GM19099 (cell line): Measurements from ENCODE around the gene CST6.

Experiments used
- POLR2A ChIP-seq: IDR thresholded peaks from 3 replicates; pipeline ENCODE4 v1.6.1; 2011; ENCODE audit warnings: low read depth; ENCODE audit not compliant: insufficient read length; ENCODE audit errors: extremely low read depth

The CST6 gene

DNA sequence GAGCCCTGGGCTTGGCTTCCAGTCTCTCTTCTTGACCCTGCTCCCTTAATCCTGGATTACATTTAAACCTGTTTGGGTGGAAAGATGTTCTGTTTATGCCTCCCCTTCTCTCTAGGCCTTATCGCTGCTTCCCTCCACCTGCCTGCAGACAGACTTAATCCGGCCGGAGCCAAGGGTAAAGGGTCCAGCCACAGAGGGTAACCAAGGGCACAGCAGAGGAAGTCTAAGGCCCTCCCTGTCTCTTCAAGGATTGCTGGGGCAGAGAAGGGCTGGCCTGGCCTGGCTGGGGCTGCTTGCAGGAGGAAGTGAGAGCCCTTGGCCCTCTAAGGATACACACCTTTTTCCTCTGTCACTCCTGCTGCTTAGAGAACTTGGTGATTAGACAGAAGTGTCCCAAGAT is 35.1 kb downstream of the CST6 start:
- TF ChIP-seq POLR2A, result no peak

DNA sequence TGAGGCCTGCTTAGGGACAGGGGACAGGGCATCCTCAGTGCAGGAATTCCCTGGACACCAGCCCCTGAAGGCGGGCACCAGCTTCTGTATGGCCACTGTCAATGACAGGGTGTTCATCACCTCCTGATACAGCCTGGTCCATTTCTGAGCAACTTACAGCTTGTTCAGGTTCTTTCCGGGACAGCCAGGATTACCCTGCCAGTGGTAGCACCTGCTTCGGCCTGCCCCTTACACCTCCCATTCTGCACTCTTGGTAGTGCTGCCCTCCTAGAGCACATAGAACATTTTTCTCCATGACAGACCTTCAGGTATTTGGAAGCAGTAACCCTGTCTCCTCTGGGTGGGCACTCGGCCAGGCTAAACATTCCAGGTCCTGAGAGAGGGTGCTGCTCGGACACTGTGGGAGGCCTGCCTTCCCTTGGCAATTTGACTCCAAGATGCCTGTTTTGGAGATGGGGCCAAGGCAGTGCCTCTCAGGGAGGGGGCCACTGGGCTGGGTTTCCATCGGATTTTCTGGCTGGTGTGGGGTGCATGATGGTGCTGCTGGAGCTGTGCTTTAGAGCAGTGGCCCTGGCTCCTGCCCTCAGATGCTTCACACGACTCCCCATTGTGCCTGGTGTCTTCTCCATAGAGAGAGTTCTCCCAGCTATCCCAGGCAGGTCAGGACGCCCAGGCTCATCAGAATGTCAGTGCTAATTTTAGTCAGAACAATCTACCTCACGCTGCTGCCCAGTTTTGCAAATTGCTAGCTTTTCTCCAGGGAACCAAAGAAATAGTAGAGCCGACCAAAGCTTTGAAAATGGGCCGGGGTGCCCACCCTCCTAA is 35.9 kb downstream of the CST6 start:
- no peak for TF ChIP-seq POLR2A

DNA sequence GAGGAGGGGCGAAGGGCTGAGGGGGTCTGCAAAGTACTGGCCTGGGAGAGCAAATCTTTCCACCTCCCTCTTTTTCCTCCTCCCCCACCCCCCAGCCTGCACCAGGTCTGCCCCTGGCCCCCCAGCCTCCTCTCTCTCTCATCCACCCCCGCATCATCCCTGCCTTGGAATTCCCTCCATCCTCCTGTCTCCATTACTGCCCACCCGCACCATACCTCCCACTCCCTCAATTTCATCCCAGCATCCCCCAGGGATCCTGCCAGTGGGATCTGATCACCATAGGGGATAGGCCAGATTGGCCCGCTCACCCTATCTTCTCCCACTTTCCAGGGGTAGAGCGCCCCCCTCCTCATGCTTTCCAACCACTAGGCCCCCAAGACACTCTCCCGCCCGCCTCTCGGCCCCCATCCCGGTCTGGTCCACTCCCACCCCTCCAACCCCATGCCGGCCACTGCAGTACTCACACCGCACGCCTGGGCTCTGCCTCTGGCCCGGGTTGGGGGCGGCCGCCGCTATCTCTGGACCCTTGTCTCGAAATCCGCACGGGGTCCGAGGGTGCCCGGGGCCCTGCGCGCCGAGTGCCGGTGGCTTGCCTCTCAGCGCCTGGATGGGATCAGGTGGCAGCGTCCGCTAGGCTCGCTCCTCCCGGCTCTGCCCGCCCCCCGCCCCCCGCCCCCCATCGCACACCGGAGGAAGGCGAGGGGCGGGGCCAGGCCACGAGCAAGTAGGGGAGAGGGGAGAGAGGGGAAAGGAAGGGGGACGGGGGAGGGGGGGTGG is 36.9 kb downstream of the CST6 start, which contains the start of gene GAL3ST3:
GAL3ST3 (minus strand) TSS at position 615 of the 777 bp plus-strand sequence. CDS start 3,746 bp downstream, outside the sequence.
- no peak for TF ChIP-seq POLR2A

DNA sequence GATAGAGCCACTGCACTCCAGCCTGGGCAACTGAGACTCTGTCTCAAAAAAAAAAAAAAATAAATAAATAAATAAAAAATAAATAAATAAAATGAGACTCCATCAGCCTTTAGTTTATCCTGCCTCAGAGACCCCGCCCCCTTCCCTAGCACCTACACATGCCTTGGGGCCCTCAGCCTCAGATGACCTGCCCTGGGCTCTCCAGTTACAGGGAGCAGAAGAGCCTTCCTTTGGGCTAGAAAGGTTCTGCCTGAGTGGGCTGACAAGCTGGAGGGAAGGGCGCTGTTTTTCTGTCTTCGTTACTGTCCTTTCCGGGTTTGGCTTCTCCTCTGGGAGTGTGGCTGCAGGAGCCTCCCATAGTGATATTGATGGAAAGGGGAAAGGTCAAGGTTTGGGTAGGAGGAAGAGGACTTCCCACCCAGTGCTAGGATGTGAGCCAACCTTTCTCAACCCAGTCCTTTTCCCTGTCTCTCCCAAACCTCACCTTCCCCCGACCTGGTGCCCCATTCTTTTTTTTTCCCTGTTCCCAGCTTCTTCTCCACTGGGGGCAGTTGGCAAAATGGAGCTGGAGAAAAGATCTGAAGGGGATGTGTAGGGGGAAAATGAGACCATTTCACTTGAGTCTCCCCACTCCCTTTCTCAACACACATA is 38.9 kb downstream of the CST6 start:
- TF ChIP-seq POLR2A, result no peak

DNA sequence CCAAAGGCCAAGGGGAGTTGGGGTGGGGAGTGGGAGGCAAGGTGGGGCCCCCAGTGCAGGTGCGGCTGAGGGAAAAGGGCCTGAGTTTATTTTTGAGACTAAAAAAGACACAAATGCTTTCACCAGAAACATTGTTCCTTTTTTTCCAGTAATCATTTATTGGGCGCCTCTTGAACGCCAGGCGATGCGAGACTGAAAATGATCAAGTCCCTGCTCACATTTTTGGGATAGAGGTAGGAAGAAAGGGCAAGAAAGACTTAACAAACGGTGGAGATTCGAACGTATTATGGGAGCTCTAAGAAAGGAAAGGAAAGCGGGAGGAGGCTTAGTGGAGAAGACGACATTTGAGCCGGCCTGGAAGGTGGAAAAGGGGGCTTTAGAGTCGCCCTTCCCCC is 39.6 kb downstream of the CST6 start:
- no peak for TF ChIP-seq POLR2A

DNA sequence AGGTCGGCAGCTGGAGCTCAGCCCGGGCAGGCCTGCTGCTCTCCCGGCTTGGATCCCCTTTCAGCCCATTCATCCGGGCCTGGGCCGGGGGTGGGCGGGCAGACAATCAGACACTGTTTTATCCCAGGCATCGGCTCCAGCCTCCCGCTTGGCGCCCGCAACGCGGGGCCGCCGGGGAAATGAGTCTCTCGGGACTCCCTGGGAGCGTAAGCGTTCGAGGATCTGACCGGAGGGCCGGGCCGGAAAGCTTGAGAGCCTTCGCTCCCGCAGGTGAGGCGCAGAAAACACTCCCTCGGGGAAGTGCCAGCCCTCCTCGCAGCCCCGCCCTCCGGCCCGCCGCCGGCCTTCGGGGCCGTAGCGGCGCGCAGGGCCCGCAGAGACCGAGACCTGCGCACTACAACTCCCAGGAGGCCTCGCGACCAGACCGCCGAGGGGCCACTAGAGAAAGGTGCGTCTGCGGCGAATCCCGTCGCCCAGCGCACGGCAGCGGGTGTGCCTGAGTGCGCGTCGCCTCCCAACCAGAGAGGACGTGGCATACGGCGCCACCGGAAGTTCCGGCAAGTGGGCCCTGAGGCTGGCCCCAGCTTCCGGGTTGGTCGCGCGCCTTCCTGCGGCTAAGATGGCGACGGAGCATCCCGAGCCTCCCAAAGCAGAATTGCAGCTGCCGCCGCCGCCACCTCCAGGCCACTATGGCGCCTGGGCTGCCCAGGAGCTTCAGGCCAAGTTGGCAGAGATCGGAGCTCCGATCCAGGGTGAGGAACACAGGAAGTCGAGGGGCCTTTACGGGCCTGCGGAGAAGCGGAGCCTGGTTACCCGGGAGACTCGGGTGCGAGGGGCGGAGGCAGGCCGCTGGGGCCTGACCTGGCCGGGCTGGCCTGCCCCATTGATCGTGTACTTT is 40.2 kb downstream of the CST6 start, which contains the start of gene SF3B2:
SF3B2 (plus strand) TSS at position 599 of the 898 bp plus-strand sequence; CDS start at position 620, 21 bp downstream.
- peak; percentile 84 for TF ChIP-seq POLR2A

DNA sequence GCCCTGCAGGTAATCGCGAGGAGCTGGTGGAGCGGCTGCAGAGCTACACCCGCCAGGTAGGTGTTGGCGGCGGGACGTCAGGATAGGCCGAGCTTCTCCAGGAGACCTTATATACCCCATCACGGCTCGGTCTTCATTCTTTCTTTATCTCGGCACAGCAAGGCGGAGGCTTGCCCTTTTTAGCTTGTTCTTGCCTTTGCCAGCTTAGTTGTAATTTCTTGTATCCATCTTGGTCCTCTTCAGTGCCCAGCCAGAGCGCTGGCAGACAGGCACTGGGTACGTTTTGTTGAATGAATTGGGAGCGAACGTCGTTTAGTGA is 40.8 kb downstream of the CST6 start:
- TF ChIP-seq POLR2A, result no peak

DNA sequence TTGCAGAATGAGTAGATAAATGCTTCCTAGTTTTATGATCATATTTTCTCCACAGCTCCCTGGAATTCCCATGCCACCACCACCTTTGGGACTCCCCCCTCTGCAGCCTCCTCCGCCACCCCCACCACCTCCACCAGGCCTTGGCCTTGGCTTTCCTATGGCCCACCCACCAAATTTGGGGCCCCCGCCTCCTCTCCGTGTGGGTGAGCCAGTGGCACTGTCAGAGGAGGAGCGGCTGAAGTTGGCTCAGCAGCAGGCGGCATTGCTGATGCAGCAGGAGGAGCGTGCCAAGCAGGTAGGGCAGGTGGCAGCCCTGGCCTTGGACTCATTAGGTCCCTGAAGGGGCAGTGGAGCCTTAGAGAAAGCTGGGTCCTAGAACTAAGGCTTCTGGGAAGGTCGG is 43.2 kb downstream of the CST6 start:
- TF ChIP-seq POLR2A, result no peak

DNA sequence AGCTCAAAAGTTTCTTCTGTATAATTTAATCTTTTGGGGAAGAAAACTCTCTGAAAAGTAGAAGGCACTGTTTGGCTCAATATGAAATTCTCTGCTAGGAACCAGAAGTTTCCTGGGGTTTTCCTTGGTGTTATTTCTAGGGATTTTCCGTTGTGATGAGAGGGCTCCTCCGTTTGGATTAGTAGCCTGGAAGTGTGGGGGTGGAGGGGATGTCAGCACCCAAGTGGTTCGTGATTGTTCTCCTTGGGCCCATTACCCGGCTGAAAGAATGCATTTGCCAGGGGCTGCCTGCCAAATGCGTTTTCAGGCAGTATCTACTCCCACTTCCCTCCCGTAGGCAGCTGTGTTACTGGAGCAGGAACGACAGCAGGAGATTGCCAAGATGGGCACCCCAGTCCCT is 44.7 kb downstream of the CST6 start:
- TF ChIP-seq POLR2A, result no peak

DNA sequence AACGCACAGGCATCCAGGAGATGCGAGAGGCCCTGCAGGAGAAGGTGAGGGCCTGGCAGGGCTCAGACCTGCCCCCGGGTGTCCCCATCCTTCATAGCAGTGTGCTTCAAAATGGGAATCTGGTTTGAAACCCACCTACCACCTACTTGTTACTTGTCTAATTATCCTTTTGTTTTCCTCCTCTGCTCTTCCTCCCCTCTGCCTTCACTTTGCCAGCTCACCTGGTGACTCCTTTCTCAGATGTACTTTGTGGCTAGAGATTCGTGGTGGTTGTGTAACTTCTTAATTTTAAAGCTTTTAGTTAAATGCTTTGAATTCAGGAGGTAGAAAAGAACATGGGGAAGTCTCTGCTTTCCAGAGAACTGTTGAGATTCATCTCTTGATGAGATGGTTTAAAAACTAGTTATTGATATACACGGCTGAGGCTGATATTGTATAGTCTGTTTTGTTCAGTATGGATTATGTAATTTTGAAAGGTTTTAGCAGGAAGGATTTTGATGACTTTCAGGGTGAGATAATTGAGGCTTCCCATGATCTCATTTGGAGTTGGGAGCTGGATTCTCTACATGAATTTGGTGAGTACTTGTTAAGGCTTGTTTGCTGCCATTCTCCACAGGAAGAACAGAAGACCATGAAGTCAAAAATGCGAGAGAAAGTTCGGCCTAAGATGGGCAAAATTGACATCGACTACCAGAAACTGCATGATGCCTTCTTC is 48.3 kb downstream of the CST6 start:
- TF ChIP-seq POLR2A, result no peak

DNA sequence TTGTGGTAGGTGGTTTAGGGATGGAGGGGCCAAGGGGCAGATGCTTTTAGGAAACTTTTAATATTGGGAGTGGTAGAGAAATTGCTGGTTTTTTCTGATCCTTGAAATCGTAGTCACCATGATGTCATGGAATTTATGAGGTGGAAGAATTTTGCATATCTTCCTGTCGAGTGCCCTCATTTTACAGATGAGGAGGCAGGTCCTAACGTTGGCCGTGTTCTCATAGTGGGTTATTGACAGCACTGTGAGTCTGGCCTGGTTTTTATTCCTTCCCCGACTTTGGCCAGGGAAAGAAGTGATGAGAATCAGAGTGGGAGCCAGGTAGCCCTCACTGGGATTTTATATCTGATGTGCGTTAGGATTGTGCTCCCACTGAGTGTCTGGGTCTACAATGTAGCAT is 49.5 kb downstream of the CST6 start:
- no peak for TF ChIP-seq POLR2A

DNA sequence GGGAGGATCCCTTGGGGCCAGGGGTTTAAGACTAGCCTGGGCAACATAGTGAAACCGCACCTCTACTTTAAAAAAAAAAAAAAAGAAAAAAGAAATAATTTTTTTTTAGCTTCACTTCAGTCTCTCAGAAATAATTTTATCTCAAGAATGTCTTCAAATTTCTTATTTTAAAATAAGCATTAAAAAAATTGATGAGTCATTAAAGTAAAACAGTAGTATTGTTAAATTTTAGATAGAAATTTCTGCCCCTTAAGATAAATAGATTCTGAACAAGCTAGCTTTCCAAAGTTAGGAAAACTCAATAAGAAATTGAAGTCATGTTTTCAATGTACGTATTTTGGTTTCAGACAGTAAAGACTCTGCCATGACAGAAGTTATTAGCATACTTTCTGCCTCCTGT is 50.6 kb downstream of the CST6 start:
- no peak for TF ChIP-seq POLR2A
